IPS-18a (cell line): ENCODE results near the gene RIN3.
"Not testable (repeated sequence)": the region's sequence is repeated elsewhere in the genome, so short reads cannot be mapped to it uniquely, and the experiment has no call there.

Experiments
- H3K27ac ChIP-seq: one replicate; pipeline ENCODE4 v1.5.1; 2013; ENCODE audit warnings: low read length
- H3K27me3 ChIP-seq: one replicate; pipeline ENCODE4 v1.6.1; 2013; ENCODE audit warnings: mild to moderate bottlenecking, low read length; ENCODE audit not compliant: control insufficient read depth, insufficient read depth
- H3K36me3 ChIP-seq: one replicate; pipeline ENCODE4 v1.6.1; 2013; ENCODE audit warnings: low read depth, low read length; ENCODE audit not compliant: control insufficient read depth
- H3K4me1 ChIP-seq: one replicate; pipeline ENCODE4 v1.6.1; 2013; ENCODE audit warnings: low read depth, low read length; ENCODE audit not compliant: control insufficient read depth
- H3K4me3 ChIP-seq: one replicate; pipeline ENCODE4 v1.5.1; 2013; ENCODE audit warnings: low read length
- H3K9ac ChIP-seq: one replicate; pipeline ENCODE4 v1.6.1; 2013; ENCODE audit warnings: mild to moderate bottlenecking, low read length, moderate library complexity
- H3K9me3 ChIP-seq: one replicate; pipeline ENCODE4 v1.6.1; 2013; ENCODE audit warnings: low read depth, low read length; ENCODE audit not compliant: control insufficient read depth

The RIN3 gene

GRCh38 chr14:92524602-92525185, 11.1 kb downstream of the RIN3 start:
- Histone ChIP-seq H3K9me3 (no peaks in the 10 kb centered on the region), H3K4me3 (no peak overlapping the region), H3K27me3 (no peaks in the 10 kb centered on the region), H3K9ac (no peak overlapping the region), H3K27ac (no peak overlapping the region), H3K36me3 (no peaks in the 10 kb centered on the region), H3K4me1 (no peaks in the 10 kb centered on the region)

- Histone ChIP-seq H3K9me3 (no peaks in the 10 kb centered on the region), H3K4me1 (no peaks in the 10 kb centered on the region), H3K9ac (no peak overlapping the region), H3K36me3 (no peaks in the 10 kb centered on the region), H3K4me3 (no peak overlapping the region), H3K27me3 (no peaks in the 10 kb centered on the region), H3K27ac (no peak overlapping the region)
These were observed 11.9 kb downstream of the RIN3 start for GRCh38 chr14:92525322-92526095.

GRCh38 chr14:92527721-92528120, 14.1 kb downstream of the RIN3 start:
- H3K27me3 ChIP-seq = no peaks in the 10 kb centered on the region
- H3K4me1 ChIP-seq = no peaks in the 10 kb centered on the region
- H3K36me3 ChIP-seq = no peaks in the 10 kb centered on the region
- H3K9ac ChIP-seq = no peak overlapping the region
- H3K9me3 ChIP-seq = no peaks in the 10 kb centered on the region
- no peak overlapping the region for H3K4me3 ChIP-seq
- no peak overlapping the region for H3K27ac ChIP-seq

- Histone ChIP-seq H3K27ac (no peak overlapping the region), H3K36me3 (no peaks in the 10 kb centered on the region), H3K9ac (no peak overlapping the region), H3K4me1 (no peaks in the 10 kb centered on the region), H3K4me3 (no peak overlapping the region), H3K9me3 (no peaks in the 10 kb centered on the region), H3K27me3 (no peaks in the 10 kb centered on the region)
These were observed 15.0 kb downstream of the RIN3 start for GRCh38 chr14:92528486-92529100.

GRCh38 chr14:92529903-92530302, 16.3 kb downstream of the RIN3 start:
- H3K4me1 ChIP-seq = no peaks in the 10 kb centered on the region
- H3K27ac ChIP-seq = no peak overlapping the region

GRCh38 chr14:92531106-92531873, 17.7 kb downstream of the RIN3 start:
- Histone ChIP-seq H3K36me3 (no peaks in the 10 kb centered on the region), H3K27me3 (no peaks in the 10 kb centered on the region), H3K9ac (no peak overlapping the region), H3K4me1 (no peaks in the 10 kb centered on the region), H3K4me3 (no peak overlapping the region), H3K9me3 (no peaks in the 10 kb centered on the region), H3K27ac (no peak overlapping the region)

More at GRCh38 chr14:92529903-92530302, 16.3 kb downstream of the RIN3 start:
- H3K9ac ChIP-seq = no peak overlapping the region
- H3K27me3 ChIP-seq = no peaks in the 10 kb centered on the region
- no peaks in the 10 kb centered on the region for H3K9me3 ChIP-seq
- H3K4me3 ChIP-seq = no peak overlapping the region
- no peaks in the 10 kb centered on the region for H3K36me3 ChIP-seq

- no peaks in the 10 kb centered on the region for H3K36me3 ChIP-seq
- H3K4me1 ChIP-seq = no peaks in the 10 kb centered on the region
- H3K27me3 ChIP-seq = no peaks in the 10 kb centered on the region
- no peak overlapping the region for H3K4me3 ChIP-seq
- H3K9me3 ChIP-seq = no peaks in the 10 kb centered on the region
- no peak overlapping the region for H3K27ac ChIP-seq
- no peak overlapping the region for H3K9ac ChIP-seq
These were observed 19.0 kb downstream of the RIN3 start for GRCh38 chr14:92532490-92533163.

GRCh38 chr14:92534932-92535643, 21.5 kb downstream of the RIN3 start:
- Histone ChIP-seq H3K4me3 (no peak overlapping the region), H3K27ac (no peak overlapping the region), H3K9me3 (no peaks in the 10 kb centered on the region), H3K9ac (no peak overlapping the region), H3K36me3 (no peaks in the 10 kb centered on the region), H3K4me1 (peaks cover 4% of the 10 kb centered on the region), H3K27me3 (no peaks in the 10 kb centered on the region)

- H3K27me3 ChIP-seq, H3K9ac ChIP-seq, H3K4me3 ChIP-seq, H3K27ac ChIP-seq, H3K9me3 ChIP-seq, H3K36me3 ChIP-seq, H3K4me1 ChIP-seq: not testable (repeated sequence)
These were observed 22.6 kb downstream of the RIN3 start for GRCh38 chr14:92536231-92536630.

GRCh38 chr14:92538412-92538985, 24.9 kb downstream of the RIN3 start:
- no peak overlapping the region for H3K4me3 ChIP-seq
- peaks cover 4% of the 10 kb centered on the region for H3K4me1 ChIP-seq
- no peaks in the 10 kb centered on the region for H3K9me3 ChIP-seq
- H3K9ac ChIP-seq = no peak overlapping the region
- no peaks in the 10 kb centered on the region for H3K27me3 ChIP-seq
- H3K27ac ChIP-seq = no peak overlapping the region
- no peaks in the 10 kb centered on the region for H3K36me3 ChIP-seq
